Measurements from ENCODE around the gene ABLIM1.

ABLIM1 gene

GRCh38 chr10:114665406-114665805, 7.3 kb upstream of the ABLIM1 start:
- no peaks in the 10 kb centered on the region for H3K27me3 ChIP-seq (replicated peaks; ENCODE audit: control insufficient read depth, insufficient read depth, low read length, poor library complexity, severe bottlenecking)
- H3K9me3 ChIP-seq (ENCODE audit: control insufficient read depth, low read length) = no peaks in the 10 kb centered on the region
- no peak overlapping the region for H3K4me3 ChIP-seq (ENCODE audit: insufficient read depth, low read depth, low read length, poor library complexity, severe bottlenecking)
- H3K27ac ChIP-seq (ENCODE audit: insufficient read depth, low read length, poor library complexity, severe bottlenecking) = no peak overlapping the region
- no peak for DNase-seq
- no peaks in the 10 kb centered on the region for H3K36me3 ChIP-seq (ENCODE audit: control insufficient read depth, insufficient read depth, low read length)
- no peaks in the 10 kb centered on the region for H3K4me1 ChIP-seq (ENCODE audit: control insufficient read depth, insufficient read depth, low read length, poor library complexity, severe bottlenecking)

- H3K4me1 ChIP-seq (ENCODE audit: control insufficient read depth, insufficient read depth, low read length, poor library complexity, severe bottlenecking) = no peaks in the 10 kb centered on the region
- H3K4me3 ChIP-seq (ENCODE audit: insufficient read depth, low read depth, low read length, poor library complexity, severe bottlenecking) = no peak overlapping the region
- DNase-seq = no peak
- no peaks in the 10 kb centered on the region for H3K36me3 ChIP-seq (ENCODE audit: control insufficient read depth, insufficient read depth, low read length)
- H3K9me3 ChIP-seq (ENCODE audit: control insufficient read depth, low read length) = no peaks in the 10 kb centered on the region
- no peak overlapping the region for H3K27ac ChIP-seq (ENCODE audit: insufficient read depth, low read length, poor library complexity, severe bottlenecking)
- H3K27me3 ChIP-seq (replicated peaks; ENCODE audit: control insufficient read depth, insufficient read depth, low read length, poor library complexity, severe bottlenecking) = no peaks in the 10 kb centered on the region
Observed at GRCh38 chr10:114664127-114664526, 6.1 kb upstream of the ABLIM1 start.

GRCh38 chr10:114663626-114664025, 5.6 kb upstream of the ABLIM1 start:
- Histone ChIP-seq H3K36me3 (ENCODE audit: control insufficient read depth, insufficient read depth, low read length) (no peaks in the 10 kb centered on the region), H3K4me1 (ENCODE audit: control insufficient read depth, insufficient read depth, low read length, poor library complexity, severe bottlenecking) (no peaks in the 10 kb centered on the region), H3K4me3 (ENCODE audit: insufficient read depth, low read depth, low read length, poor library complexity, severe bottlenecking) (no peak overlapping the region), H3K27ac (ENCODE audit: insufficient read depth, low read length, poor library complexity, severe bottlenecking) (no peak overlapping the region), H3K27me3 (replicated peaks; ENCODE audit: control insufficient read depth, insufficient read depth, low read length, poor library complexity, severe bottlenecking) (no peaks in the 10 kb centered on the region), H3K9me3 (ENCODE audit: control insufficient read depth, low read length) (no peaks in the 10 kb centered on the region)
- no peak for DNase-seq

- H3K9me3 ChIP-seq (ENCODE audit: control insufficient read depth, low read length) = no peaks in the 10 kb centered on the region
- DNase-seq = no peak
- H3K27ac ChIP-seq (ENCODE audit: insufficient read depth, low read length, poor library complexity, severe bottlenecking) = no peak overlapping the region
- no peak overlapping the region for H3K4me3 ChIP-seq (ENCODE audit: insufficient read depth, low read depth, low read length, poor library complexity, severe bottlenecking)
- no peaks in the 10 kb centered on the region for H3K4me1 ChIP-seq (ENCODE audit: control insufficient read depth, insufficient read depth, low read length, poor library complexity, severe bottlenecking)
- H3K27me3 ChIP-seq (replicated peaks; ENCODE audit: control insufficient read depth, insufficient read depth, low read length, poor library complexity, severe bottlenecking) = no peaks in the 10 kb centered on the region
- H3K36me3 ChIP-seq (ENCODE audit: control insufficient read depth, insufficient read depth, low read length) = no peaks in the 10 kb centered on the region
Observed at GRCh38 chr10:114662646-114663217, 4.7 kb upstream of the ABLIM1 start.

- no peaks in the 10 kb centered on the region for H3K36me3 ChIP-seq (ENCODE audit: control insufficient read depth, insufficient read depth, low read length)
- no peak overlapping the region for H3K27ac ChIP-seq (ENCODE audit: insufficient read depth, low read length, poor library complexity, severe bottlenecking)
- H3K4me3 ChIP-seq (ENCODE audit: insufficient read depth, low read depth, low read length, poor library complexity, severe bottlenecking) = no peak overlapping the region
- no peaks in the 10 kb centered on the region for H3K27me3 ChIP-seq (replicated peaks; ENCODE audit: control insufficient read depth, insufficient read depth, low read length, poor library complexity, severe bottlenecking)
- no peaks in the 10 kb centered on the region for H3K4me1 ChIP-seq (ENCODE audit: control insufficient read depth, insufficient read depth, low read length, poor library complexity, severe bottlenecking)
- DNase-seq = no peak
- no peaks in the 10 kb centered on the region for H3K9me3 ChIP-seq (ENCODE audit: control insufficient read depth, low read length)
Observed at GRCh38 chr10:114661212-114661880, 3.3 kb upstream of the ABLIM1 start.

- no peaks in the 10 kb centered on the region for H3K9me3 ChIP-seq (ENCODE audit: control insufficient read depth, low read length)
- DNase-seq = no peak
- H3K27me3 ChIP-seq (replicated peaks; ENCODE audit: control insufficient read depth, insufficient read depth, low read length, poor library complexity, severe bottlenecking) = no peaks in the 10 kb centered on the region
- H3K36me3 ChIP-seq (ENCODE audit: control insufficient read depth, insufficient read depth, low read length) = no peaks in the 10 kb centered on the region
- no peaks in the 10 kb centered on the region for H3K4me1 ChIP-seq (ENCODE audit: control insufficient read depth, insufficient read depth, low read length, poor library complexity, severe bottlenecking)
- no peak overlapping the region for H3K4me3 ChIP-seq (ENCODE audit: insufficient read depth, low read depth, low read length, poor library complexity, severe bottlenecking)
- no peak overlapping the region for H3K27ac ChIP-seq (ENCODE audit: insufficient read depth, low read length, poor library complexity, severe bottlenecking)
Observed at GRCh38 chr10:114655671-114656070, 2.4 kb downstream of the ABLIM1 start.

GRCh38 chr10:114654822-114655575, 3.1 kb downstream of the ABLIM1 start:
- Histone ChIP-seq H3K36me3 (ENCODE audit: control insufficient read depth, insufficient read depth, low read length) (no peaks in the 10 kb centered on the region), H3K4me1 (ENCODE audit: control insufficient read depth, insufficient read depth, low read length, poor library complexity, severe bottlenecking) (no peaks in the 10 kb centered on the region), H3K9me3 (ENCODE audit: control insufficient read depth, low read length) (no peaks in the 10 kb centered on the region), H3K4me3 (ENCODE audit: insufficient read depth, low read depth, low read length, poor library complexity, severe bottlenecking) (no peak overlapping the region), H3K27me3 (replicated peaks; ENCODE audit: control insufficient read depth, insufficient read depth, low read length, poor library complexity, severe bottlenecking) (no peaks in the 10 kb centered on the region), H3K27ac (ENCODE audit: insufficient read depth, low read length, poor library complexity, severe bottlenecking) (no peak overlapping the region)
- no peak for DNase-seq

- Histone ChIP-seq H3K4me1 (ENCODE audit: control insufficient read depth, insufficient read depth, low read length, poor library complexity, severe bottlenecking) (no peaks in the 10 kb centered on the region), H3K4me3 (ENCODE audit: insufficient read depth, low read depth, low read length, poor library complexity, severe bottlenecking) (no peak overlapping the region), H3K9me3 (ENCODE audit: control insufficient read depth, low read length) (no peaks in the 10 kb centered on the region), H3K27me3 (replicated peaks; ENCODE audit: control insufficient read depth, insufficient read depth, low read length, poor library complexity, severe bottlenecking) (no peaks in the 10 kb centered on the region), H3K36me3 (ENCODE audit: control insufficient read depth, insufficient read depth, low read length) (no peaks in the 10 kb centered on the region), H3K27ac (ENCODE audit: insufficient read depth, low read length, poor library complexity, severe bottlenecking) (no peak overlapping the region)
- no peak for DNase-seq
Observed at GRCh38 chr10:114653926-114654325, 4.1 kb downstream of the ABLIM1 start.

GRCh38 chr10:114652402-114653368, 5.4 kb downstream of the ABLIM1 start:
- no peak for DNase-seq
- H3K27me3 ChIP-seq (replicated peaks; ENCODE audit: control insufficient read depth, insufficient read depth, low read length, poor library complexity, severe bottlenecking) = no peaks in the 10 kb centered on the region
- no peak overlapping the region for H3K27ac ChIP-seq (ENCODE audit: insufficient read depth, low read length, poor library complexity, severe bottlenecking)
- H3K9me3 ChIP-seq (ENCODE audit: control insufficient read depth, low read length) = no peaks in the 10 kb centered on the region
- H3K4me1 ChIP-seq (ENCODE audit: control insufficient read depth, insufficient read depth, low read length, poor library complexity, severe bottlenecking) = no peaks in the 10 kb centered on the region
- no peaks in the 10 kb centered on the region for H3K36me3 ChIP-seq (ENCODE audit: control insufficient read depth, insufficient read depth, low read length)
- H3K4me3 ChIP-seq (ENCODE audit: insufficient read depth, low read depth, low read length, poor library complexity, severe bottlenecking) = no peak overlapping the region

All from effector memory CD4-positive, alpha-beta T cell (primary cell).